NCI-H2029 treated with DMSO at 0.1 percent for 48 hours (cell line): ENCODE measurements around the gene IL1RL2.
A peak's percentile ranks its signal among the peaks of the same experiment; 100 is the strongest.

Source experiments
- DNase-seq: peaks from one replicate; lab custom pipeline; 2025; lab: John Stamatoyannopoulos, UW

Gene IL1RL2

GRCh38 chr2:102194609-102195268 lies 7.9 kb downstream of the IL1RL2 start:
- no peak for DNase-seq

DNA sequence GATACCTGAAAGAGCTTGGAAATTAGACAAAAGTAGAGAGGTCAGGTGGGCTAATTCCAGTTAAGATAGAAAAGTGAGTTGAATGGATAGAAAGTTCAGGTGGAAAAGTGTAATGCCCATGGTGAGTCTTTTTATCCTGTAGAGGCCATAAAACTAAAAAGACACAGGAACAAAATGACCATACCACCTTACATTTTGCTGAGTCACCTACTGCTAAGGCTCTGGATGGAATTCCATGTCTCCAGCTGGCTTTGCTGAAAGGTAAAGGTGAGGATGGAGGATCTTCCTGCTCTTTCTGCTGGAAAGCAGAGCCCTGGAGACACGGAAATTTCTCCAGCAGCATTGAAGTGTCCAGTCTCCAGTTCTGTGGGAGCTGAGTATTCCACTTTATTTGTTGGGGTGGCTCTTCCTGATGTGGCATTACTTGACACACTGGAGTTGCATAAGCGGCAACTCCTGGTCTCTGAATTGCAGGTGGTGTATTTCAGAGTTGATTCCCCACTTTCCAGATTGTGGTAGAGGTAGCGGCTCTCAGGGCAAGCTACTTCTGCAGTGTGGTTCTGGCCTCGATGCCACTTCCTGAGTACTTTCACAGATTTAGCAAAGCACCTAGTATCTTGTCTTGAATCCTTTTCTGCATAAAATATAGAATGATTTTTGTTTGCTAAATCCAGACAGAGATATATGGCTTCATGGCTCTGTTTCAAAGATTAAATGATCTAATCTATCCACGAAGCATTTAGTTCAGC lies 10.7 kb downstream of the IL1RL2 start:
- no peak for DNase-seq

- no peak for DNase-seq
These were observed 13.7 kb downstream of the IL1RL2 start for GRCh38 chr2:102200539-102200938.

DNA sequence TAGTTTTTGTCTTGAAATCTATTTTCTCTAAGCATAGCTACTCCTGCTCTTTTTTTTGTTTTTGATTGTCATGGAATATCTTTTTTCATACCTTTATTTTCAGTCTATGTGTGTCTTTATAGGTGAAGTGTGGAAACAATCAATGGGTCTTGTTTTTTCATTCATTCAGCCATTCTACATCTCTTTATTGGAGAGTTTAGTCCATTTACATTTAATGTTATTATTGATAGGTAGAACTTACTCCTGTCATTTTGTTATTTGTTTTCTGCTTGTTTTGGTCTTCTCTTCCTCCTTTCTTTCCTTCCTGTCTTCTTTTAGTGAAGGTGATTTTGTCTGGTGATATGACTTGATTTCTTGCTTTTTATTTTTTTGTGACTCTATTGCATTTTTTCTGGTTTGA lies 17.8 kb downstream of the IL1RL2 start:
- DNase-seq: no peak

- peak; percentile 6 for DNase-seq
These were observed 20.0 kb downstream of the IL1RL2 start for GRCh38 chr2:102206666-102207341.

- DNase-seq: no peak
These were observed 22.0 kb downstream of the IL1RL2 start for GRCh38 chr2:102208774-102209173.

DNA sequence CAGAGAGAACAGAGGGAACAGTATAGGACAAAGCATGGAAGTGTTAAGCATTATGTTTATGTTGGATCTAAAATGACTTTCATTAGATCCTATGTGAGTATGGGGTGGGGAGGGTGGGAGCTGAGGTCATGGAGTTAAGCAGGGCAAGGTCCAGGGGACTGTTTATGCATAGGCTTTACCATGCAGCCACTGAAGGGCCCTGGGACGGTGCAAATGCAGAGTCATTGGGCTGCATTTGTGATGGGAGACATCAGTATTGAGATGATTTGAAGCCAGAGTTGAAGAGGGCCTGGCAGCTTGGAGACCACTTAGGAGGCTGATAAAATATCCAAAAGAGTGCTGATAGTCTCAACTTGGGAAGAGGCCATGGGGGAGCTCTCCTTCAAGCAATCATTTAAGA lies 22.7 kb downstream of the IL1RL2 start:
- no peak for DNase-seq

DNA sequence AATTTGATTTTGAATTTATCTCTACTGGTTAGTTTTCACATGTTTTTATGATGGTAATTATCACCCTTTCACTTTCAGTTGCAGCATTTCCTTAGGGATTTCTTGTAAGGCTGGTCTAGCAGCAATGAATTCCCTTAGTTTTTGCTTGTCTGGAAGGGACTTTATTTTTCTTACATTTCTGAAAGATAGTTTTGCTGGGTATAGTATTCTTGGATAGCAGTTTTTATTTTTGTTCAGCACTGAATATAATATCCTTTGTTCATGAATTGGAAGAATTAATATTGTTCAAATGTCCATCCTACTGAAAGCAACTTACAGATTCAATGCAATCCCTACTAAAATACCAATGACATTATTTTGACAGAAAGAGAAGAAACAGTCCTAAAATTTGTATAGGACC lies 30.2 kb downstream of the IL1RL2 start:
- no peak for DNase-seq

DNA sequence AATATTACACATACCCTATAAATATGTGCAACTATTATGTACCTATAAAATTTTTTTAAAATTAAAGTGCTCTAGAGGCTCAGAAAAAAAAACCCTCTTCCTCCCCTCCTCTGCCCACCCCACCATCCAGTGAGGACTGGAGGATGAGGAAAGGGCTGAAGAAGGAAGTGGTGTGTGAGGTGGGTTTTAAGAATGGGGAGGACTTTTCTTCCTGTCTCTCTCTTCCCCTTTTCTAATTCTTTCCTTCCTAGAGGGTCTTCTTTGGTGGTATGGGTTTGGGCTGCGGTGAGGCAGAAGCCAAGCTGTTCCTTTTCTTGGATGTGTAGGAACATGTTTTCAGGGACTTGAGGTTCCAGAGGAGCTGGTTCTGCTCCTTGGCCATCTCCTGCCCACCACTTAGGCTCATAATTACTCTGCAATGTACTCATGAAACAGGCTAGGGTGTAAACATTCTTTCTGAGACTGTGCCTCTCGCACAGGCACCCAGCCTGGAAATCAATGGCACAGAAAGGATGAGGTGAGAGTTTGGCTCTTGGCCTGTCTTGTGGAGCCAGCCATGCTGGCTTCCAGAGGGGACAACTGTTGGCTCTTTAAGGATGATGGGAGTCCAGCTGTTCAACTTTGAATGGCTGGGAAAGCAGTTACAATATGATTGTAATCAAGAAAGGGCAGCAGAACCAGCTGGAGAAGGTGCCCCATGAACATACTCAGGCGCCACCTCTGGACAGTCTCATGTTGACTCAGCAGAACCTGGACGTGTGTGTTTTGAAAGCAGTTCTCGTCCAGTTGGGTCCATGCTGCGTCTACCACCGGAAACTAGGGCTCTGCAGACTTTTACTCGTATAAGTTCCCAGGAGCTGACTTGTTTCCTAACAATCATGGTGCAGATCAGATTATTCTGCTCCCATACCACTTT lies 38.3 kb downstream of the IL1RL2 start:
- no peak for DNase-seq

DNA sequence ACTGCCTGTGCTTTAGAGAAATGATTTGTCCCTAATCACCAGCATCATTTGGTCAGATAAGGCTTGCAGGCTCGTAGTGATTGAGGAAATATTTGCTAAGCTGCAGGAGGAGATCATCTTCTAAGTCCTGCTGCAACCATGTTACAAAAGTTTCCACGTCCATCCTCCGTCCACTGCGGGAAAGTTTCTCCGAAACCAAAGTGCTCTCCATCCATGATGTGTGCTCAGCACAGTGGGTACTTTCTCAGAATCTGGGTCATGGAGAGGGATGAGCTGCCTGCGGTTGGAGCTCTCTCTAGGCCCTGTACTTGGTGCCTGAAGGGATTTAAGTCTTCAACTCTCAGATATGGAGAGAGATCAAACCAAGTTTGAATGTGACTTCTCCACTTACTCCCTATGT lies 39.3 kb downstream of the IL1RL2 start:
- no peak for DNase-seq

- peak; percentile 68 for DNase-seq
These were observed 40.0 kb downstream of the IL1RL2 start for GRCh38 chr2:102226612-102227391.

GRCh38 chr2:102229141-102229769 lies 42.4 kb downstream of the IL1RL2 start:
- DNase-seq: no peak

DNA sequence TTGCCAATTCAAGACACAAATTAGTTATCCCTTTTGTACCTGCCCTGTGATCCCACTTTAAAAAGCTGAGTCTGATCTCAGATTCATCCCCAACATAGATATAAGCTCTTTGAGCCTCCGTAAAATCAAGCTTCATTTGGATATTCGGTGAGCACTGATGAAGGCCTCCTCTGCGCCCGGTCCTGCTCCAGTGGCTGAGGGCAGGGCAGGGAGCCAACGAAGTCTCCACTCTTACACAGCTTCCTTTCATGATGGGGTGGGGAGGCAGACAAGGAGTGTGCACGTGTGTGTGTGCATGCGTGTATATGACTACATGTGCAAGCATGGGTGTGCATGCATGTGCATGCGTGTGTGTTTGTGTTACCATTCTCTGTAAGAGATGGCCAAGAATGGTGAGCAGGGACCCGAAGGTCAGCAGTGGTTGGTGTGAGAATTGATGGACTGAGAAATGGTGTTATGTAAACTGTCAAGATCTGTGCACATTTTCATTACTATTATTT lies 43.6 kb downstream of the IL1RL2 start:
- DNase-seq: no peak

DNA sequence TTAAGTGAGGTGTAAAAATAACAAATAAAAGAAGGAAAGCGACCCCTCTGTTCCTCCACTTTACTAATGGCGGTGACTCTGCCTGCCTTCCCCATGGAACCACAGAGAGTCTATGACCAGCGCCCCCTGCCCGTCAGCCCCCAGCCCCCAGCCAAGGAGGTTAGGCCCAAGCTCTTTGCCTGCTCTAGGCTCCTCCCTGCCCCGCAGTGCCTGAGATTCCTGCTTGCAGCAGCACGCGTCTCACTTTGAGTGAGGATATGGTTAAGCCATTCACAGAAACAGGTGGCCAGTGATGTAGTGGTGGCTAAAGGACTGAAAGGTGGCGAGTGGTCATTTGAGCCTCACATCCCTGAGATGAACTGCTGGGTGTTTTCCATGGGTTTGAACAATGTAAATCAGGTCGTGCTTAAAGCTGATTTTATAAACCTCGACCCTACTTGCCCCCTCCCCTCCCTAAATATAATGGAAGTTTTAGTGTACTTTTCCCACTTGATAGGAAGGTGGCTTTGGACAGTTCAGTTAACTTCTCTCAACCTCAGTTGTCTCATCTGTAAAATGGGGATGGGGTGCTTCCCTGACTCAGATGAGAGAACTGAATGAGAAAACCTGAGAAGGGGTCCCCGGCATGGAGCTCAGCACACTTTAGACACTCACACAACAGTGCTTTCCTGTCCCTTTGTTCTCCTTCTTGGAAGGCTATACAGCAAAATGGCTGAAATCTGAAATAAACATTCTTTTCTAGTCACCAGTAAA lies 46.5 kb downstream of the IL1RL2 start:
- no peak for DNase-seq

GRCh38 chr2:102235042-102235473 lies 48.2 kb downstream of the IL1RL2 start:
- no peak for DNase-seq

DNA sequence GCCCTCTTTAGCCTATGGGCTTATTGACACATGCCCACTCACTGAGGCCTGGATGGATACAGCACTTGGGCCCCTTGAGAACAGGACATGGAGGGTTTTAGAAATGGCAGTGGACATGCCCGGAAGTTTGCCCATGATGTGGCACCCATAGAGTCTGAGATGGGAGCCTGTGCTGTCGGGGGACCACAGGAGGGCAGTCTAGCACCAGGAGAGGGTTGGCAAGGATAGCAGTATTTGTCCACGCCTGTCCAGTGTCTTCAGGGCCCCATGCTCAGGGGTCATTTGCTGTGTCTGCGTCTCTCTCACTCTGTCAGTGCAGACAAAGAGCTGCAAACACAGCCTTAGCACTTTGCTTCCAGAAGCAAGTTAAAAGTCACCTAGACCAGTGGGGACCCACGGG lies 48.7 kb downstream of the IL1RL2 start:
- no peak for DNase-seq

DNA sequence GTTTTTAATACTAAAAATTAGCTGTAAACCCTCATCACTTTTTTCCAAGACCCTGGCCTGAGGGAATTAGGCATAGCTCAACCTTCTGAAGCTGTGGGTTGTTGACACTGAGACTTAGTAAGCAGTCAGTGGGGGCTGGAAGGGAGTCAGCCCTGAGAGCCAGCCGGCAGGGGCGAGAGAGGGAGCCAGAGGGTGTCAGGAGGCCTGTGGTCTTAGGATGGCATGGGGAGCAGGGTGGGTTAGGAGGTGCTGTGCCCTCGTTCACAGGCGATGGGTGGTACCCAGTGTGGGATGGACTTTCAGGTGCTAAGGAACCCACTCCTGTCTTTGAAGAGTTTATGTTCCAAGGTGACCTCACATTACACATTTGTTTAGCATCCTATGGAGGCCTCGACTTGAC lies 49.3 kb downstream of the IL1RL2 start:
- no peak for DNase-seq

DNA sequence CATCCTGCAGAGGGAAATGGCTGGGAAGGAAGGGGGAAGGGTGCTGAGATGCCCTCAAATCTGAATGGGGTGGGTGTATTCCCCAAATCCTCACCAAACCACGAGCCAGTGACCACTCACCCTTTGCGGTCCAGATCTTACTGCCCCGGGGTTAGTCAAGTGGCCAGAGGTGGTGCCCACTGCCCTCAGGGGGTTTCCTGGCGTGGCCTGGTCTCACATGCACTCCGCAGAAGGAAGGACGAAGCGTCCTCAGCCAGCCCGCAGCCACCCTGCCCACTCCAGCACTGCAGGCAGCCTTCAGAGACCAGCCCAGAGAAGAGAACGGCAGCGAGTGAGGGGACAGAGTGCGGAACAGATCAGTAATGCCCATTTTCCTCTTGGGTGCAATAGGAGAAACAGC lies 50.4 kb downstream of the IL1RL2 start:
- no peak for DNase-seq

DNA sequence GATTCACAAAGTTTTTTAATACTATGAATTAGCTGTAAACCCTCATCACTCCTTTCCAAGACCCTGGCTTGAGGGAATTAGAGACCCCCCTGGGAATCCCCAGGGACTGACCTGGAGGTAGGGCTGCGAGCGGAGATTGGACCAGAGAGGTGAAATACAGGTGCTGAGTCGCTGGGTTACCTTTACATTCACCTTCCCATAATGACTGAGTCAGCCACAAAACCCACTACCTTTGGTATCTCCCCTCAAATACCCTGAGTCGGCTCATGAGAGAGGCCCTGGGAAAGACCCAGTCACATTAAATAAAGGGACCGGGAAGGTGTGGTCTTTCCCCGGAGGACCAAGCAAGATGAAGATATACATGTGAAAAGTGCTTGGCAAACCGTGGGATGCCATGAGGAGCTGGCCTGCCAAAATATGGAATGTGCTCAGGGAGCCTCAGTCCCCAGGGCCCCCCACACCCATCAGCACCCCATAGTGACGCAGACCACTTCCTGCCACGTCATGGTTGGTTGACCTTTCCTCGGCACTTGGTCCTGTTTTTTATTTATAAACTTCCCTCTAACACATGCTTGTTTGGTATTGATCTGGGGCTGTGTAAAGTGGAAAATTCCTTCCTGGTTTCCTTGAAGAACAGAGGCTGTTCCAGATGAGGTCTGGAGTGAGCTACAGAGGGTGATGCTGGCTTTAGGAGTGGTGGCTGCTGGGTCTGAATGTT lies 51.4 kb downstream of the IL1RL2 start:
- no peak for DNase-seq
